NCI-H1092 treated with DMSO at 0.1 percent for 48 hours (cell line): ENCODE measurements around the gene C1orf210.

ENCODE experiments used
- DNase-seq: peaks from one replicate; lab custom pipeline; 2025; lab: John Stamatoyannopoulos, UW

Gene C1orf210

DNA sequence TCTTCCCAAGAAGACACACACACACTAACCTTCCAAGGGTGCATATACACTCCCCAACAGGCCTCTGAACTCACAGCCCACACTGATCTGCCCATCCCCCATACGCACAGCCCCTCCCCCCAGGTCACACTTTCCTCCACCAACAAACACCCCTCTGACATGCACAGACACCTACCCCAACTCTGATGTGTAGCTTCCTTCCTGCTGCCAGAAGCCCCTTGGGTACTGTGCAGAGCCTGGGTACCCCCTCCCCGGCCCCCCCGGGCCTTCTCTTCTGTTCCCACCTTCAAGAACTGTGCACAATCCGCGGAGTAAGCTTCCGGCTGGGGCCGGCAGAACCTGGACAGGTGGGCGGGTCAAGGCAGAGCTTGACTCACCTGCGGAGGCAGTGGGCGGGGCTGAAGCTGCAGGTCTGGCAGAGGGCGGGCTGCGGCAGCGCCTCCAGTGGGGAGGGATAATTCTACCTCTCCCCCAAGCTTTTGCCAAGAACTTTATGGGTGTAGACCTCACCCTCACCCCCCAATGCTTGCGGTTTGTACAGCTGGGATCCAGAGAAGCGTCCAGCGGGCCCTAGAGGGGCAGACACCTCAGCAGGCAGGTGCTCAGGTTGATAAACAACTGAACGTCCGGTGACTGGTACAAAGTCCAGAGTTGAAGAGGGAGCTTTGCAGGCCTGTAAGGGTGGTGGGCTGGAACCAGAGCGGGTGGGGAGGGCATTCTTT is at the start of gene C1orf210:
C1orf210 (minus strand) TSS at position 313 of the 722 bp plus-strand sequence. CDS start 2,311 bp downstream, outside the sequence.
- DNase-seq: no peak

DNA sequence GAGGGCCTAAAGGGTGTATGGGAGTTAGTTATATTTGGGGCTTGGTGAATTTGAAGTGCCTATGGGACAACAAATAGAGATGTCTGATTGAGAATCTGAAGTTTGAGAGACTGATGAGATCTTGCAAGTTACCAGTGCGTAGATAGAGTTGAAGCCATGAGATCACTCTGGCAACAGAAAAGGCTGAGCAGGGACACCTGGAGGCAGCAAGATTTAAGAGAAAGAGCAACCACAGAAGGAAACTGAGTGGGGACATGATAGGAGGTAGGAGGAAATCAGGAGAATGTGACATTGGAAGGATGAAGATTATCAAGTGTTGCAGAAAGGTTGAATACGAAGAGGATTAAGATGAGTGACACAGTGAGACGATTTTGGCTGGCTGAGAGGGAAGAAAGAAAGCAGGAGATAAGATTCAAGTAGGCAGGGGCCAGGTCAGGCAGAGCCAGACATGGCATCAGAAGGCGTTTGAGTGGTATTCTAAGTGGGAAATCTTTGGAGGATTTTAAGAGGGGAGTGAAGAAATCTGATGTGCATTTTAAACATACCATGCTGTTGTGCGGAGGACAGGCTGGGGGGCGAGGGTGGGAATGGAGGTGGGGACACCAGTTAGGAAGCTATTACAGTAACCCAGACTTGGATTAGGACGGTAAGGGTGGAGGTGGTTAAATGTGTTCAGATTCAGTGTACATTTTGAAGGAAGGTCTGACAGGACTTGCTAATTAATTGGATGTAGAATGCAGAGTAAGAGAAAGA is 49.2 kb upstream of the C1orf210 start:
- DNase-seq: no peak

- no peak for DNase-seq
These were observed 46.3 kb upstream of the C1orf210 start for GRCh38 chr1:43331688-43332087.

DNA sequence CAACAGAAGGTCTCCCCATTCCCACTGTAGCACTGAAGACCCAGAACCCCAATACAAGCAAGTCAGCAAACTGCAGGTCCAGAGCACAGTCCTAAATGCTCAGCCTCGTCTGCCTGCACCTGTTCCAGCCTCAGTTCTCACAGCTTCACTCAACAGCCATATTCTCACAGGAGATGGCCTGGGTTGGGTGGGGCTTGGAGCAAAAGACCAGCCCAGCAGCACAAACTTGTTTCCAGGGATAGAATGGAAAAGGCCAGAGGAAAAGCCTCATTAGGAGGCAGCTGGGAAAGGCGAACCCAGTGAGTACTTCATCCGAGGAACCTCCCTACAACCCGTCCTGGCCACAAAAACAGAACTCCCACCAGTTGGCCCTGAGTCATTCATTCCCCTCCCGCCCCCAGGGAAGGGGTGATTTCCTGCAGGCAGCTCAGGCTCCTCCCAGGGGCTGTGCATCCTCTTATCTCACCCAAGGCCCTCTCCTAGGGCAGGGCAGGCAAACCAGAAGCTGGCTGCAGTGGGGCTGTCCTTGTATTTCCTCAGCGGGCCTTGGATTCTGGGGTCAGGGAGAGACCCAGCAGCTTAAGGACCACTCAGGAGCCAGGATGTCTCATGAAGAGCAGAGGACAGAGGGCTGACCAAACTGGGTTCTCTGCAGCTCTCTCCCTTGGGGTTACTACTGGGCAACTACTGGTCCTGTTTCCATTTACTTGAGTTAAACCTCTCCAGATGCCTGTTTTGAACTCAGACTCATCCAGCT is 44.8 kb upstream of the C1orf210 start:
- DNase-seq: no peak

GRCh38 chr1:43327549-43328292 is 42.3 kb upstream of the C1orf210 start:
- DNase-seq: no peak

DNA sequence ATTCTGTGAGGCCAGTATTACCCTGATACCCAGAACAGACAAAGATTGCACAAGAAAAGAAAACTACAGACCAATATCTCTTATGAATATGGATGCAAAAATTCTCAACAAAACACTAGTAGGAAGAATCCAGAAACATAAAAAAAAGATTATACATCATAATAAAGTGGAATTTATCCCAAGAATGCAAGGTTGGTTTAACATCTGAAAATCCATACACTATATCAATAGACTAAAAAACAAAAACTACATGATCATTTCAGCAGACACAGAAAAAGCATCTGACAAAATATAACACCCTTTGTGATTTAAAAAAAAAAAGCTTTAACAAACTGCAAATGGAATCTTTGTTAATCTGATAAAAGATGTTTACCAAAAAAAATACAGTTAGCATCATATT is 40.0 kb upstream of the C1orf210 start:
- DNase-seq: no peak

DNA sequence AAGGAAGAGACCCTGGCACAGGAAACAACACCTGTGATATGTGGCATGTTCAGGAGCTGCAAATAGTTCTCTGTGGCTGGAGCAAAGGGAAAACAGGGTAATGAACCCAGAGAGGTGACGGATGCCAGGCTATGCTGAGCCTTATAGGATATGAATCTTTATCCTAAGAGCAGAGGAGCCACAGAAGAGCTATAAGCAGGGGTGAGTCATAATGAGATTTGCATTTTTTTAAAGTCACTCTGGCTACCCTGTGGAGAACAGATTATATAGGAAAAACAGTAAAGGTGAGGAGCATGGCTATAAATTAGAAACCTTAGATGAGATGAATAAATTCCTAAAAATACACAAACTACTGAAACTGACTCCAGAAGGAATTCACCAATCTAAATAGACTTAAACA is 39.4 kb upstream of the C1orf210 start:
- no peak for DNase-seq

DNA sequence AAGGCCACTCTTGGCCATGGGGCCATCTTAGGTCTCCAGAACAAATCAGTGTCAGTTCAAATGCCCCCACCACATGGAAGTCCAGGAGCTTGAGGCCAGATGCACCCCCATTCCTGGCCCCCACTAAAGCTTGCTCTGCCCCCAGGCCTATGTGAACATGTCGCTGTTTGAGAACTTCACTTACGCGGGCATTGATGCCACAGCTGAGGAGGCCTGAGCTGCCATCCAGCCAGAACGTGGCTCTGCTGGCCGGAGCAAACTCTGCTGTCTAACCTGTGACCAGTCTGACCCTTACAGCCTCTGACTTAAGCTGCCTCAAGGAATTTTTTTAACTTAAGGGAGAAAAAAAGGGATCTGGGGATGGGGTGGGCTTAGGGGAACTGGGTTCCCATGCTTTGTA is 37.1 kb upstream of the C1orf210 start:
- DNase-seq: no peak

GRCh38 chr1:43321331-43321891 is 36.0 kb upstream of the C1orf210 start:
- DNase-seq: no peak

- no peak for DNase-seq
These were observed 34.4 kb upstream of the C1orf210 start for GRCh38 chr1:43319766-43320165.

DNA sequence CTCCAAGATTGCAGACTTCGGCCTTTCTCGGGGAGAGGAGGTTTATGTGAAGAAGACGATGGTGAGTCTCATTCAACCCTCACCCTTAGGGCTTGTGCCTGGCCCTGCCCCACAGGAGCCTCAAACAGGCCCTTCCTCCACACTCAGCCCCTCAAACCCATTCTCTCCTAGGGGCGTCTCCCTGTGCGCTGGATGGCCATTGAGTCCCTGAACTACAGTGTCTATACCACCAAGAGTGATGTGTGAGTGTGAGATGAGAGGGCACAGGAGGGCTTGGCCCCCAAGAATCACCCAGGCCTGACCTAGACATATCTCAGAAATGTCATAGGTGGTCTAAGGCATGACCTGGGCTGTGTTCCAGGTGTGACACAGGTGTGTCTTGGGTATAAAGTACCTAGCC is 33.9 kb upstream of the C1orf210 start:
- DNase-seq: no peak

GRCh38 chr1:43318831-43319230 is 33.5 kb upstream of the C1orf210 start:
- no peak for DNase-seq

GRCh38 chr1:43317817-43318471 is 32.6 kb upstream of the C1orf210 start:
- DNase-seq: no peak

DNA sequence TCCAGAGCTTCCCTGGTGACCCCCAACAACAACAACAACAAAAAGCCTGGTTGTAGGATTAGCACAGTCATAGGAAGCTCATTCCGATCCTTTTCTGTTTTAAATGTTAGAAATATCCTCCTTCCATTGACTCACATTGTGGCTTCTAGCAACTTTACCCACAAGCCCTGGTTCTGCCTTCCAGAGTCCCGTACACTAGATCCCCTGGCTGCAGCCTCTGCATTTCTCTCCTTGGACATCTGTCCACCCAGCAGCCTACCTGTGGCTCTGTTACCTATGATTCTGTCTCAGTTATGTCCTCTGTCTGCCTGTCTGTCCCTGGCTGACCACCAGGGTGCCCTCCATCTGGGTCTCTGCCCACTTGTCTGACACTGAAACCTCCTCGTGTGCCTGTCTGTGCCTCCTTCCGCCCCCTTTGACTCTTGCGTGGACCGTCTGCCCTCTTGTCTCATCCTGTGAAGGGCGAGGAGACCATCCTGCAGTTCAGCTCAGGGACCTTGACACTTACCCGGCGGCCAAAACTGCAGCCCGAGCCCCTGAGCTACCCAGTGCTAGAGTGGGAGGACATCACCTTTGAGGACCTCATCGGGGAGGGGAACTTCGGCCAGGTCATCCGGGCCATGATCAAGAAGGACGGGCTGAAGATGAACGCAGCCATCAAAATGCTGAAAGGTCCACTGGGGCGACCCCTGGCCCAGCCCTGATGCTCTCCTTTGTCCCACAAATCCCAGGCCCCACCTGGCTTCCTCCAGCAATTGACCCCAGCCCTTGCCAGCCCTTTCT is 31.5 kb upstream of the C1orf210 start:
- no peak for DNase-seq

- DNase-seq: no peak
These were observed 30.8 kb upstream of the C1orf210 start for GRCh38 chr1:43315963-43316737.

DNA sequence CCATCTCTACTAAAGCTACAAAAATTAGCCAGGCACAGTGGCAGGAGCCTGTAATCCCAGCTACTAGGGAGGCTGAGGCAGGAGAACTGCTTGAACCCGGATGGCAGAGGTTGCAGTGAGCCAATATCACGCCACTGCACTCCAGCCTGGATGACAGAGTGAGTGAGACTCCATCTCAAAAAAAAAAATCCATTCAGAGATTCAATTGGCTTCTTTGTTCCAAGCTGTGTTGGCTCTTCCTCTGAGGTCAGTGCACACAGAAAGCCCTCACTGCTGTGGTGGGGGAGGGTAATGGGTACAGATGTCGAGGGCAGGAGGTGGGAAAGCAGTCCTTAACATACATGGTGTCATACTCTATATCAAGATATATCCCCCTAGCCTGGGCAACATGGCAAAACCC is 30.1 kb upstream of the C1orf210 start:
- DNase-seq: no peak

GRCh38 chr1:43314233-43314632 is 28.9 kb upstream of the C1orf210 start:
- no peak for DNase-seq

DNA sequence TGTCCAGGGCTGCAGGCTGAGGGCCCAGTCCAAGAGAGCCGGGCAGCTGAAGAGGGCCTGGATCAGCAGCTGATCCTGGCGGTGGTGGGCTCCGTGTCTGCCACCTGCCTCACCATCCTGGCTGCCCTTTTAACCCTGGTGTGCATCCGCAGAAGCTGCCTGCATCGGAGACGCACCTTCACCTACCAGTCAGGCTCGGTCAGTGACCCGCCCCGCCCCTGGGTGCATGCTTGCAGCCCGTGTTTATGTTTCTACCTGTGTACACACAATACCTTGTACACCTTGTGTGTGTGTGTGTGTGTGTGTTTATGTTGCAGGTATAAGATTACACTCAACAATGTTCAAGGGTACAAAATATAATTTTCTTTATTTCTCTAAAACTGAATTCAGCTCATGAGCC is 28.4 kb upstream of the C1orf210 start:
- no peak for DNase-seq

DNA sequence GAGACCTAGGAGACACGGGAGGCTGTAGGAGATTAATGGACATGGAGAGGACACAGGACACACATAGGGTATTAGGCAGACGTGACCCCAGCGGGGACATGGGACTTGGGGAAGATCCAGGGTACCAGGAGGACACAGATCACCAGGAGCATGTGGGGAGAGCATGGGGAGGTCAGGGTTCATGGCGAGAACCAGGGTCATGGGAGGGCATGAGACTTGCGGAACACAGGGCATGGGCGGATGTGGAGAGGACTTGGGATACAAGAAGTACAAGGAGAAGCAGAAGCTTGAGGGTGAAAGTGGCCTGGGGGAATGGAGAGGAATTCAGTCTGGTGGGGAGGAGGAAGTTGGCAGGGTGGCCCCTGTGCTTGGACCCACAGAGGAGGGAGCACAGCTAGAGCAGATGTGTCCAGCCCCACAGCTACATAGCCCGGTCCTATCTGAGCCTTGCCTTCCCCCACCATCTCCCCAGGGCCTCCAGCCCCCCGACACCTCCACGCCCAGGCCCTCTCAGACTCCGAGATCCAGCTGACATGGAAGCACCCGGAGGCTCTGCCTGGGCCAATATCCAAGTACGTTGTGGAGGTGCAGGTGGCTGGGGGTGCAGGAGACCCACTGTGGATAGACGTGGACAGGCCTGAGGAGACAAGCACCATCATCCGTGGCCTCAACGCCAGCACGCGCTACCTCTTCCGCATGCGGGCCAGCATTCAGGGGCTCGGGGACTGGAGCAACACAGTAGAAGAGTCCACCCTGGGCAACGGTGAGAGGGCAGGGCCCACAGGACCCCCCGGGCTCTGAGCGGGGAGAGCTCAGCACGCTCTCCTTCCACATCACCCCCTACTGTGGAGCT is 27.5 kb upstream of the C1orf210 start:
- DNase-seq: no peak
